Liver (tissue), 9 donors: ENCODE measurements around the gene HS3ST1. TPM values are rescaled to one million over a fixed set of nuclear protein-coding genes. Genes with fewer than 3 reads are reported as not detected.

Experiments used
- DNase-seq: peaks from one replicate; pipeline ENCODE4 v3.0.0-alpha.2; 2017; ENCODE audit warnings: low spot score
- H3K27ac ChIP-seq, 2 donors: one replicate each; pipeline ENCODE4 v1.7.0; 2013; ENCODE audit warnings: inconsistent platforms in 2 of 2, low read length in 2 of 2, control low read depth in 1 of 2, low read depth in 1 of 2, mild to moderate bottlenecking in 1 of 2
- H3K27me3 ChIP-seq, 4 donors: one replicate each; pipeline versions ENCODE4 v1.6.1 to v1.7.0; 2013; ENCODE audit warnings: low read length in 3 of 4, inconsistent platforms in 1 of 4, mild to moderate bottlenecking in 1 of 4, moderate library complexity in 1 of 4; ENCODE audit not compliant: control insufficient read depth in 4 of 4, insufficient read depth in 4 of 4
- H3K36me3 ChIP-seq, 4 donors: one replicate each; pipeline versions ENCODE4 v1.6.1 to v1.7.0; 2013; ENCODE audit warnings: low read length in 3 of 4, mild to moderate bottlenecking in 3 of 4, low read depth in 1 of 4, moderate library complexity in 1 of 4; ENCODE audit not compliant: control insufficient read depth in 4 of 4, insufficient read depth in 3 of 4
- H3K4me1 ChIP-seq, 4 donors: one replicate each; pipeline versions ENCODE4 v1.6.1 to v1.7.0; 2013; ENCODE audit warnings: low read length in 3 of 4, mild to moderate bottlenecking in 3 of 4, moderate library complexity in 1 of 4; ENCODE audit not compliant: control insufficient read depth in 4 of 4, insufficient read depth in 4 of 4
- H3K4me3 ChIP-seq, 3 donors: one replicate each; pipeline versions ENCODE4 v1.6.1 to v1.7.0; 2013; ENCODE audit warnings: low read length in 3 of 3, control low read depth in 1 of 3, low read depth in 1 of 3, mild to moderate bottlenecking in 1 of 3
- H3K9ac ChIP-seq, 2 donors: one replicate each; pipeline ENCODE4 v1.7.0; 2013; ENCODE audit warnings: low read length in 2 of 2, mild to moderate bottlenecking in 2 of 2, moderate library complexity in 2 of 2, control low read depth in 1 of 2, low read depth in 1 of 2
- H3K9me3 ChIP-seq, 4 donors: one replicate each; pipeline versions ENCODE4 v1.6.1 to v1.7.0; 2013; ENCODE audit warnings: low read length in 3 of 4; ENCODE audit not compliant: control insufficient read depth in 4 of 4
- FOXA1 ChIP-seq: IDR thresholded peaks from 2 replicates; pipeline ENCODE4 v1.6.1; 2016; ENCODE audit warnings: antibody characterized with exemption
- FOXA2 ChIP-seq: IDR thresholded peaks from 2 replicates; pipeline ENCODE4 v1.6.1; 2016; ENCODE audit warnings: antibody characterized with exemption
- GABPA ChIP-seq, 2 donors: IDR thresholded peaks in 1 of 2; conservative IDR thresholded peaks in 1 of 2; 2 replicates each; pipeline ENCODE4 v1.6.1; 2016; ENCODE audit warnings: antibody characterized with exemption in 2 of 2, mild to moderate bottlenecking in 1 of 2, moderate library complexity in 1 of 2
- HNF4A ChIP-seq, 2 donors: conservative IDR thresholded peaks; 2 replicates each; pipeline ENCODE4 v1.6.1; 2016; ENCODE audit warnings: antibody characterized with exemption in 2 of 2, mild to moderate bottlenecking in 2 of 2
- HNF4G ChIP-seq: IDR thresholded peaks from 2 replicates; pipeline ENCODE4 v1.6.1; 2016; ENCODE audit warnings: antibody characterized with exemption
- JUND ChIP-seq, 2 donors: IDR thresholded peaks; 2 replicates each; pipeline ENCODE4 v1.6.1; 2016; ENCODE audit warnings: antibody characterized with exemption in 2 of 2
- NR2F2 ChIP-seq: IDR thresholded peaks from 2 replicates; pipeline ENCODE4 v1.6.1; 2016; ENCODE audit warnings: antibody characterized with exemption
- RAD21 ChIP-seq, 2 donors: IDR thresholded peaks; 2 replicates each; pipeline ENCODE4 v1.6.1; 2016; ENCODE audit warnings: antibody characterized with exemption in 2 of 2, mild to moderate bottlenecking in 2 of 2
- RXRA ChIP-seq, 2 donors: IDR thresholded peaks; 2 replicates each; pipeline ENCODE4 v1.6.1; 2017 to 2018; ENCODE audit warnings: antibody characterized with exemption in 2 of 2, mild to moderate bottlenecking in 1 of 2
- SP1 ChIP-seq: IDR thresholded peaks from 2 replicates; pipeline ENCODE4 v1.6.1; 2018; ENCODE audit warnings: antibody characterized with exemption, mild to moderate bottlenecking
- TAF1 ChIP-seq: conservative IDR thresholded peaks from 2 replicates; pipeline ENCODE4 v1.6.1; 2016; ENCODE audit warnings: antibody characterized with exemption, mild to moderate bottlenecking
- YY1 ChIP-seq: IDR thresholded peaks from 2 replicates; pipeline ENCODE4 v1.6.1; 2016; ENCODE audit warnings: antibody characterized with exemption, mild to moderate bottlenecking
- WGBS: extraction: QIAGEN DNeasy Blood & Tissue Kit; methylation state at CpG from one replicate; pipeline ENCODE4 v1.1.7; 2013; 5-methylcytosine and 5-hydroxymethylcytosine counted together
- polyA plus RNA-seq, 2 donors: library from polyadenylated mRNA; stranded (reverse) in 1 of 2; unstranded in 1 of 2; fragments of 200-250 nt in 1 of 2; fragments of >200 nt in 1 of 2; fragmentation: Nextera tagmentation in 1 of 2; extraction: Ambion mirVana in 1 of 2; gene quantifications; one replicate each; pipeline versions ENCODE4 v1.2.1 to v1.2.3, GENCODE V29; 2013 to 2015
- total RNA-seq, 2 donors: library from RNA; depleted of rRNA; stranded (reverse); fragments of >200 nt; gene quantifications; one replicate each; pipeline ENCODE4 v1.2.3, GENCODE V29; 2014
- TF ChIP-seq, protein P1 (sequence below): IDR thresholded peaks from 2 replicates; pipeline ENCODE4 v1.6.1; 2016; ENCODE audit warnings: antibody characterized with exemption, mild to moderate bottlenecking
- TF ChIP-seq, protein P2 (sequence below): IDR thresholded peaks from 2 replicates; pipeline ENCODE4 v1.6.1; 2016; ENCODE audit warnings: antibody characterized with exemption
- TF ChIP-seq, protein P3 (sequence below): IDR thresholded peaks from 2 replicates; pipeline ENCODE4 v1.6.1; 2016; ENCODE audit warnings: antibody characterized with exemption
- TF ChIP-seq, protein P4 (sequence below): IDR thresholded peaks from 2 replicates; pipeline ENCODE4 v1.6.1; 2016; ENCODE audit warnings: antibody characterized with exemption
- TF ChIP-seq, protein P5 (sequence below): fragments of 150-350 bp; IDR thresholded peaks from 2 replicates; pipeline ENCODE4 v1.5.1; 2017; ENCODE audit warnings: improper control_type of control experiment, low read depth, low read length; ENCODE audit not compliant: missing input control
- donor health status: healthy.
- donor health status: healthy.
- donor health status: healthy.
- donor health status: healthy.
- donor health status: healthy.

The HS3ST1 gene
- total and polyA plus RNA-seq, 4 donors = 0.25 to 0.75 (median 0.30) TPM

DNA sequence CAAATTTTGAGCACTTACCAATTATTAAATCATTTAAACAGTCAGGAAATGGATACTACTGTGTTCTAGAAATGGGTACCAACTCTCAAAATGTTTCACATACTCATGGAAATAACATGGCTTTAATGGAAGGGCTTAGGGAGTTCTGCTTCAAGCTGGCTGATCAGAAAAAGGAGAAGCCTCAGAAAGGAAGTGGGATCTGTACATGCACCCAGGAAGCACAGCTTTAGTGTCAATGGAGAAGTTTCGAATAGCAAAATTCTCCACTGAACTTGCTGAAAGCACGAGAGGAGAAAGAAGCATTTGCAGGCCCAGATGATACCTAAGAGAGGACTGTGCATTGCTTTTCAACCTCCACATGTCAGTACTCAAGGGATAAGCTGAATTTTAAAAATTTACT lies 11.1 kb upstream of the HS3ST1 start:
- no peak overlapping the region for H3K27ac ChIP-seq
- TF ChIP-seq TAF1 (no peak), RXRA (IDR thresholded peaks at IDR 0.05) (no peak), FOXA2 (no peak), GABPA (IDR thresholded peaks at IDR 0.05 in 1 of 2, conservative IDR thresholded peaks at IDR 0.05 in 1 of 2) (no peak), HNF4A (conservative IDR thresholded peaks at IDR 0.05) (no peak)
- TF ChIP-seq, protein P1, sequence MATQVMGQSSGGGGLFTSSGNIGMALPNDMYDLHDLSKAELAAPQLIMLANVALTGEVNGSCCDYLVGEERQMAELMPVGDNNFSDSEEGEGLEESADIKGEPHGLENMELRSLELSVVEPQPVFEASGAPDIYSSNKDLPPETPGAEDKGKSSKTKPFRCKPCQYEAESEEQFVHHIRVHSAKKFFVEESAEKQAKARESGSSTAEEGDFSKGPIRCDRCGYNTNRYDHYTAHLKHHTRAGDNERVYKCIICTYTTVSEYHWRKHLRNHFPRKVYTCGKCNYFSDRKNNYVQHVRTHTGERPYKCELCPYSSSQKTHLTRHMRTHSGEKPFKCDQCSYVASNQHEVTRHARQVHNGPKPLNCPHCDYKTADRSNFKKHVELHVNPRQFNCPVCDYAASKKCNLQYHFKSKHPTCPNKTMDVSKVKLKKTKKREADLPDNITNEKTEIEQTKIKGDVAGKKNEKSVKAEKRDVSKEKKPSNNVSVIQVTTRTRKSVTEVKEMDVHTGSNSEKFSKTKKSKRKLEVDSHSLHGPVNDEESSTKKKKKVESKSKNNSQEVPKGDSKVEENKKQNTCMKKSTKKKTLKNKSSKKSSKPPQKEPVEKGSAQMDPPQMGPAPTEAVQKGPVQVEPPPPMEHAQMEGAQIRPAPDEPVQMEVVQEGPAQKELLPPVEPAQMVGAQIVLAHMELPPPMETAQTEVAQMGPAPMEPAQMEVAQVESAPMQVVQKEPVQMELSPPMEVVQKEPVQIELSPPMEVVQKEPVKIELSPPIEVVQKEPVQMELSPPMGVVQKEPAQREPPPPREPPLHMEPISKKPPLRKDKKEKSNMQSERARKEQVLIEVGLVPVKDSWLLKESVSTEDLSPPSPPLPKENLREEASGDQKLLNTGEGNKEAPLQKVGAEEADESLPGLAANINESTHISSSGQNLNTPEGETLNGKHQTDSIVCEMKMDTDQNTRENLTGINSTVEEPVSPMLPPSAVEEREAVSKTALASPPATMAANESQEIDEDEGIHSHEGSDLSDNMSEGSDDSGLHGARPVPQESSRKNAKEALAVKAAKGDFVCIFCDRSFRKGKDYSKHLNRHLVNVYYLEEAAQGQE = no peak
- TF ChIP-seq, protein P2, sequence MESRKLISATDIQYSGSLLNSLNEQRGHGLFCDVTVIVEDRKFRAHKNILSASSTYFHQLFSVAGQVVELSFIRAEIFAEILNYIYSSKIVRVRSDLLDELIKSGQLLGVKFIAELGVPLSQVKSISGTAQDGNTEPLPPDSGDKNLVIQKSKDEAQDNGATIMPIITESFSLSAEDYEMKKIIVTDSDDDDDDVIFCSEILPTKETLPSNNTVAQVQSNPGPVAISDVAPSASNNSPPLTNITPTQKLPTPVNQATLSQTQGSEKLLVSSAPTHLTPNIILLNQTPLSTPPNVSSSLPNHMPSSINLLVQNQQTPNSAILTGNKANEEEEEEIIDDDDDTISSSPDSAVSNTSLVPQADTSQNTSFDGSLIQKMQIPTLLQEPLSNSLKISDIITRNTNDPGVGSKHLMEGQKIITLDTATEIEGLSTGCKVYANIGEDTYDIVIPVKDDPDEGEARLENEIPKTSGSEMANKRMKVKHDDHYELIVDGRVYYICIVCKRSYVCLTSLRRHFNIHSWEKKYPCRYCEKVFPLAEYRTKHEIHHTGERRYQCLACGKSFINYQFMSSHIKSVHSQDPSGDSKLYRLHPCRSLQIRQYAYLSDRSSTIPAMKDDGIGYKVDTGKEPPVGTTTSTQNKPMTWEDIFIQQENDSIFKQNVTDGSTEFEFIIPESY = no peak
- TF ChIP-seq, protein P3, sequence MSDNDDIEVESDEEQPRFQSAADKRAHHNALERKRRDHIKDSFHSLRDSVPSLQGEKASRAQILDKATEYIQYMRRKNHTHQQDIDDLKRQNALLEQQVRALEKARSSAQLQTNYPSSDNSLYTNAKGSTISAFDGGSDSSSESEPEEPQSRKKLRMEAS = no peak
- TF ChIP-seq, protein P4, sequence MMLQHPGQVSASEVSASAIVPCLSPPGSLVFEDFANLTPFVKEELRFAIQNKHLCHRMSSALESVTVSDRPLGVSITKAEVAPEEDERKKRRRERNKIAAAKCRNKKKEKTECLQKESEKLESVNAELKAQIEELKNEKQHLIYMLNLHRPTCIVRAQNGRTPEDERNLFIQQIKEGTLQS = no peak
- no peak overlapping the region for H3K9ac ChIP-seq
- no peaks in the 10 kb centered on the region for H3K9me3 ChIP-seq
- 86% methylated on average over 2 of the region's 2 CpGs for WGBS
- no peak for DNase-seq
- H3K27me3 ChIP-seq = peaks cover 0 to 6% (median 0%) of the 10 kb centered on the region in 4 donors
- H3K4me3 ChIP-seq = no peak overlapping the region
- no peaks in the 10 kb centered on the region for H3K4me1 ChIP-seq
- H3K36me3 ChIP-seq = no peaks in the 10 kb centered on the region

GRCh38 chr4:11438647-11439046 lies 10.0 kb upstream of the HS3ST1 start:
- Histone ChIP-seq H3K9ac (no peak overlapping the region), H3K27me3 (peaks cover 0 to 6% (median 0%) of the 10 kb centered on the region in 4 donors), H3K9me3 (no peaks in the 10 kb centered on the region), H3K36me3 (no peaks in the 10 kb centered on the region), H3K4me1 (no peaks in the 10 kb centered on the region), H3K27ac (no peak overlapping the region), H3K4me3 (no peak overlapping the region)
- 94% methylated on average over 3 of the region's 3 CpGs for WGBS
- DNase-seq = no peak
- TF ChIP-seq HNF4A (conservative IDR thresholded peaks at IDR 0.05) (no peak), NR2F2 (no peak), YY1 (no peak), RXRA (IDR thresholded peaks at IDR 0.05) (no peak), RAD21 (IDR thresholded peaks at IDR 0.05) (no peak), TAF1 (no peak), JUND (IDR thresholded peaks at IDR 0.05) (no peak), GABPA (IDR thresholded peaks at IDR 0.05 in 1 of 2, conservative IDR thresholded peaks at IDR 0.05 in 1 of 2) (no peak), FOXA1 (no peak), SP1 (no peak), HNF4G (no peak), FOXA2 (no peak)
- TF ChIP-seq, protein P2 = no peak
- TF ChIP-seq, protein P1 = no peak
- TF ChIP-seq, protein P4 = no peak
- TF ChIP-seq, protein P3 = no peak
- TF ChIP-seq, protein P5, sequence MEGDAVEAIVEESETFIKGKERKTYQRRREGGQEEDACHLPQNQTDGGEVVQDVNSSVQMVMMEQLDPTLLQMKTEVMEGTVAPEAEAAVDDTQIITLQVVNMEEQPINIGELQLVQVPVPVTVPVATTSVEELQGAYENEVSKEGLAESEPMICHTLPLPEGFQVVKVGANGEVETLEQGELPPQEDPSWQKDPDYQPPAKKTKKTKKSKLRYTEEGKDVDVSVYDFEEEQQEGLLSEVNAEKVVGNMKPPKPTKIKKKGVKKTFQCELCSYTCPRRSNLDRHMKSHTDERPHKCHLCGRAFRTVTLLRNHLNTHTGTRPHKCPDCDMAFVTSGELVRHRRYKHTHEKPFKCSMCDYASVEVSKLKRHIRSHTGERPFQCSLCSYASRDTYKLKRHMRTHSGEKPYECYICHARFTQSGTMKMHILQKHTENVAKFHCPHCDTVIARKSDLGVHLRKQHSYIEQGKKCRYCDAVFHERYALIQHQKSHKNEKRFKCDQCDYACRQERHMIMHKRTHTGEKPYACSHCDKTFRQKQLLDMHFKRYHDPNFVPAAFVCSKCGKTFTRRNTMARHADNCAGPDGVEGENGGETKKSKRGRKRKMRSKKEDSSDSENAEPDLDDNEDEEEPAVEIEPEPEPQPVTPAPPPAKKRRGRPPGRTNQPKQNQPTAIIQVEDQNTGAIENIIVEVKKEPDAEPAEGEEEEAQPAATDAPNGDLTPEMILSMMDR = no peak
